ENCODE results near the gene KRTAP3-2. TPM values are rescaled to one million over a fixed set of nuclear protein-coding genes. Genes with fewer than 3 reads are reported as not detected.

Gene KRTAP3-2
- total RNA-seq, 1 donor from 2014 or later = not detected

DNA sequence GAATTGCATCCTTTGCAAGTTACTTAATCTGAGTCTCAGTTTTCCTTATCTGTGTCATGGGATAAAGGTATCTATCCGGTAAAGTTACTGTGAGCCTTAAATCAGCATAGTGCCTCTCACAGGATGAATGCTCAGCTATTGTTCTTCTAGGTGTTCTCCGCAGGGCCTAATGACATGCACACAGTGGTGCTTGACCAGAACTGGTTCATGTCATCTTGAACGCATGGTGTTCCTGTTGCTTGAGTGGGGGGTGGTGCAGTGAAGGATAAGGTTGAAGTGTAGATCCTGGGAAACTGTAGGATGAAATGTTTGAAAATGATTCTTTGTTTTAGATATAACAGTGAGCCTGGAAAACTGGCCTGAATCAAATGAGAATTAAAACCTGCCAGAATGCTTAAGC is 19.6 kb downstream of the KRTAP3-2 start:
- DNase-seq (ENCODE audit: missing footprints) (no peak), ATAC-seq (no peak)
- intact Hi-C loops (cut with DNase I) = no loop called here

DNA sequence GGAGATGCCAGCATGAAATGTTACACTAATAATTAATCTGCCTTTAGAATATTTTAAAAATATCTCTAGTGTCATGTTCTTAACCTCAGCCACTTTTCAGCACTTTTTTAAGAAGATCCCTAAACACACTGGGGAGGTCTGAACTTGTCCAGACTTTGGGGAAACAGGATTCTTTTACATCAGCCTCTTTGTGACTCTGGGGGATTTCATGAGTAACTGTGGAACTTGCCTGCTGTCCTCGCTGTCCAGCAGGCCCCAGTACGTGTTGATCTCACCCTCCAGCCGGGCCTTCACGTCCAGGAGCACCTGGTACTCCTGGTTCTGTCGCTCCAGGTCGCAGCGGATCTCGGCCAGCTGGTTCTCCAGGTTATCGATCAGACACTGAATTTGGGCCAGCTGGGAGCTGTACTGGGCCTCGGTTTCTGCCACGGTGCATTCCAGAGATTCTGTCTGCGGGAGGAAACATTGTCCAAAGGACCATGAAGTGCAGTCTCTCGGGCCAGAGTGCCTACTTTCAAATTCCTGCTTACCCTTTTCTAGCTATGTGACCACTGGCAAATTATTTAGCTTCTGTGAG is 21.0 kb downstream of the KRTAP3-2 start:
- intact Hi-C loops (cut with DNase I) = no loop called here
- ATAC-seq = no peak
- no peak for DNase-seq (ENCODE audit: missing footprints)

DNA sequence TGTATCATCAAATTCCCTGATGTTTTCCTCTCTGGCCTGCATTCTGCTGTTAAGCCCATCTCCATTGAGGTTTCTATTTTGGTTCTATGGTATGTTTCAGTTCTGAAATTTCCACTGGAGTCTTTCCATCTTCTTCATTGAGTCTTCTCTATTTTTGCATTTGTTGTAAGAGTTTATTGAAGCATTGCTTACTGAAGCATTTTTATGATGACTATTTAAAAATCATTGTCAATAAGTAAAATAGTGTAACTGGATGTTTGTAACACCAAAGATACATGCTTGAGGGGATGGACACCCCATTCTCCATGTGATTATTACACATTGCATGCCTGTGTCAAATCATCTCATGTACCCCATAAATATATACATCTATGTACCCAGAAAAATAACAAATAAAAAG is 24.2 kb downstream of the KRTAP3-2 start:
- intact Hi-C loops (cut with DNase I) = no loop called here
- DNase-seq (ENCODE audit: missing footprints) = no peak
- ATAC-seq = no peak

DNA sequence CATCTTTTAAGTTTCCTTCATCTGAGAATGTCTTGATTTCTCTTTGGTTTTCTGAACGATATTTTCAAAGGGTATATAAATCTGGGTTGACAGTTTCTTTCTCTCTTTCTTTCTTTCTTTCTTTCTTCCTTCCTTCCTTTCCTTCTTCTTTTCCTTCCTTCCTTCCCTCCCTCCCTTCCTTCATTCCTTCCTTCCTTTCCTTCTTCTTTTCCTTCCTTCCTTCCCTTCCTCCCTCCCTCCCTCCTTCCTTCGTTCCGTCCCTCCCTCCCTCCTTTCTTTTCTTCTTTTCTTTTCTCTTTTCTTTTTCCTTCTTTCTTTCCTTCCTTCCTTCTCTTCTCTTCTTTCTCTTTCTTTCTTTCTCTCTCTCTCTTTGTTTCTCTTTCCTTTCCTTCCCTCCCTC is 25.3 kb downstream of the KRTAP3-2 start:
- DNase-seq (ENCODE audit: missing footprints) = no peak
- intact Hi-C loops (cut with DNase I) = no loop called here
- ATAC-seq = no peak

DNA sequence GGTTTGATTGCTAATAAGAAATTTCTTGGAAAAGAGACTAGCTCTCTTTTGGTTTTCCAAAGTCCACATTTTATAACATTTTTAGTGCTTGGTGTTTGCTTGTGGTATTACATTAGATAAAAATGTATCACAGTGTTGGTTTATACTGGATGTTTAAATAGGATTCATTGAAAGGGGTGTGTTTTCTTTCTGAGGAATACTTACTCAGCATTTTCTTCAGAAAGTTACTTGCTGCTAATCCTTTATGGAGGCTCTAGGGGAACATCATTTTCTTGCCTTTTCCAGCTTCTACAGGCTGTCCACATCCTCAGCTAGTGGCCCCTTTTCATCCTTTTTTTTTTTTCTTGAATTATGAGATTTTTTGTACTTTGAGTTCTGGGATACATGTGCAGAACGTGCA is 32.1 kb downstream of the KRTAP3-2 start:
- intact Hi-C loops (cut with DNase I) = no loop called here
- DNase-seq (ENCODE audit: missing footprints) = no peak
- no peak for ATAC-seq

DNA sequence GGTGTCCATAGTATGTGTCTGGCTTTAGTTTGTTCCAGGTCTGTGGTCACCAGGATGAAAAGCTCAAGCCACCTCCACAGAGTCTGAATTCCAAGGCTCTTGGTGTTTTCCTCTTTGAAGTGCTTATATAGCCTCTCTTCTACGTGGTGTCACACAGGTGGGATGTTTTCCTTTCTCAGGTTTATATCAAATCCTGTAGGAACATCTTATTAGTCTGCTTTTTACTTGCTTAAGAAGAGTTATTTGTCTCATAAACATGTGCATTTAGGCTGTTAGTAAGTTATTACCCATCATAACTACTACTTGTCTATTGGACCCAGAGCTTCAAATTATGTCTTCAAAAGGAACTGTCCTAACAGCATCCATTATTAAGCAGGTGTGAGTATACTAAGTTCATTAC is 32.9 kb downstream of the KRTAP3-2 start, which contains the start of gene KRT39:
TSS of gene KRT39 (minus strand) at position 101 of the 400 bp plus-strand sequence. CDS start at position 9, 92 bp downstream.
- intact Hi-C loops (cut with DNase I) = no loop called here
- DNase-seq (ENCODE audit: missing footprints) = no peak

DNA sequence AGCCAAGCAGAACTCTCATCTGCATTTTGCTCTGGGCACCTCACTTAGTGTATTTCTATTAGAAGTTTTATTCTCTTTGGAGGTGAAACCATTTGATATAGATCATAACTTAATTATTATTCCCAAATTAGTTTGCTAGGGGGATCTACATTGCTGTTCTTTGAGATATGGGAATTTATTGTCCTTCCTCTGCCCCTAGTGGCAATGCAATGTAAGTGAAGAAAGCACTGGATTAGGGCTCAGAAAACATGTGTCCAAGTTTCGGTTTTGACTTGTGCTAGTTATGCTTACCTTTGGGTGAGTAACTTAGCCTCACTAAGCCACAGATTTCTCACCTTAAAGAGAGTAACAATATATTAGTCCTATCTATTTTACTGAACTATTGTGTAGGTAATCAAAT is 35.9 kb downstream of the KRTAP3-2 start:
- DNase-seq (ENCODE audit: missing footprints) = no peak
- no peak for ATAC-seq
- intact Hi-C loops (cut with DNase I) = no loop called here

More for the DNA sequence above, 32.9 kb downstream of the KRTAP3-2 start, which contains the start of gene KRT39:
- no peak for ATAC-seq

DNA sequence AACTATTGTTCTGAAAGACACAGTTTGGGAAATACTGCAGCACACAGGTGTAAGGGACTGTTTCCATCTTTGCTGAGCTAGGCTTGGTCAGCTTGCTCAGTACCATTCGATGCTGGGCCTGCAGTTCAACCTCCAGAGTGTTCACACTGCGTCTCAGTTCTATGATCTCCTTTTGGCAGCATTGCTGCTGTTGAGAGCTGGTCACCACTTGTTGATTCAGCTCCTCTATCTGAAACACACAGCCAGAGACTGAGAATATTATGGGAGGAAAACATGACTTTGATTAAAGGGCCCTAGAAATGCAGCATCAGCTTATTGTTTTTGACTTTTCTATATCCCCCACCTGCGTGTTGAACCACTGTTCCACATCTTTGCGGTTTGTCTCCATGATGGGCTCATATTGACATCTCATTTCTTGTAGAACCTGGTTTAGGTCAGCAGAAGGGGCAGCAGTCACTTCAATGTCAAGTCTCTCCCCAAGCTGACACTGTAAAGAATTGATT is 37.6 kb downstream of the KRTAP3-2 start:
- intact Hi-C loops (cut with DNase I) = no loop called here
- DNase-seq (ENCODE audit: missing footprints) (no peak), ATAC-seq (no peak)

DNA sequence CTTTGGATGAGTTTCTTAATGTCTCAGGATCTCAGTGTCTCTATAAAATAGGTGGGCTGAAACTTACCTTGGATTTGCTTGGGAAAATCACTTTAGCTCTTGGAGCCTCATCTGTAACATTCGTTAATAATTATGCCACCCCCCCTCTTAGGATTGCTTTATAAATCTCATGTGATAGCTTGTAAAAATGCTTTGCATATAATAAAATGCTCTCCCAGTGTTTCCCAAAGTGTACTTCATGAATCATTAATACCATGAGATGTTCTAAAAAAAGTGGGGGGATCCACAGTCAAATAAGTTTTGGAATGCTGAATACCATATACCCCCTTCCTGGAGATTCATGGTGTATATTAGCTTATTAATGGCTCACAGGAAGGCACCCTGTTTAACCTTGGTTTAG is 38.1 kb downstream of the KRTAP3-2 start:
- intact Hi-C loops (cut with DNase I) = no loop called here
- DNase-seq (ENCODE audit: missing footprints) (no peak), ATAC-seq (no peak)

DNA sequence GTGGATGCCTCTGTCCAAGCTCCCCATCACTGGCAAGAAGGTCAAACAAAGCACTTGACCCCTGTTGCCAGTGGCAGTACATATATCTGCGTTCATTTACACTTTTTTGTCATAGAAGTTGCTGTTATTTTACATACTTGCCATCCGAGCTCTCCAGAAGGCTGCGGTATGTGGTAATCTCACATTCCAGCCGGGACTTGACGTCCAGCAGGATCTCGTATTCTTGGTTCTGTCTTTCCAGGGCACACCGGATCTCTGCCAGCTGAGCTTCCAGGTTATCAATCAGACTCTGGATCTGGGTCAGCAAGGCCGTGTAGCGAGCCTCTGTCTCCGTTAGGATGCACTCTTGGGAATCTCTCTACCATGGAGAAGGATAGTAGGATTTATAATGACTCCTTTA is 39.6 kb downstream of the KRTAP3-2 start:
- no peak for DNase-seq (ENCODE audit: missing footprints)
- no peak for ATAC-seq
- intact Hi-C loops (cut with DNase I) = no loop called here

DNA sequence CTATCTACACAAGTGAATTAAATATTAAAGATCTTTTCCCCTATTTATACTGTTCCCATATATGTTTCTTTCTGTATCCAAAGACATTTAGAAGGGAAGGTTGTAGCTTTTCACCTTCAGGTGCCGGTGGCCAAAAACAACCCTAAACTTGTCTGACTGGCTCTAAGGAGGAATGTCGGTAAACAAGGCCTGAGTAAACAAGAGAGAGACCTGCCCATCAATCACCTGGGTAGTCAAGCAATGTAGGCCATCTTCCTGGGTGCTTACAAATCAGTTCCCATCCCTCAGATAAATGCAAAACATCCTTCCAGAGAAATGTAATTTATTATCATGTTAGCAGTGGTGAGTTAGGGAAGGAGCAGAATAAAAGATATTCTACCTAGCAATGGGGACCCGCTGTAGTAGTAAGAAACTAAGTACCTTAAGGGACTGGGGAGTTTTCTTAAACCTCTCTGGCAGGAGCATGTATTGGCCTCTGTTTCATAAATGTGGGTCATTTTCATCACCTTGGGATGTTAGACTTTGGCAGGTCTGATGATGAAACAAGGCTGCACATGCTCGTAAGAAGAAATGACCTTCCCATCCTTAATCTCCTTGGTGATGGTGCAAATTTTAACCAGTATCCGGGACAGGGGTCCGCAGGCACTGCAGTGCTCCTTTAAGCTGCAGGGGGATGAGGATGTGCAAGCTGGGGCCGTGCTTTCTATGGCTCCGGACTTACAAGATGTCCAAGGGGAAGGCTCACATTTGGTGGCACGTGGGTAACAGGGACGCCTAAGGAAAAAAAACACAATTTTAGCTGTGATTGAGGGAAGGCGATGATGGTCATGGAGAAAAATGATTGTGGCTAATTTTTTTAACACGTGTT is 41.4 kb downstream of the KRTAP3-2 start:
- no peak for ATAC-seq
- DNase-seq (ENCODE audit: missing footprints) = no peak
- intact Hi-C loops (cut with DNase I) = no loop called here

DNA sequence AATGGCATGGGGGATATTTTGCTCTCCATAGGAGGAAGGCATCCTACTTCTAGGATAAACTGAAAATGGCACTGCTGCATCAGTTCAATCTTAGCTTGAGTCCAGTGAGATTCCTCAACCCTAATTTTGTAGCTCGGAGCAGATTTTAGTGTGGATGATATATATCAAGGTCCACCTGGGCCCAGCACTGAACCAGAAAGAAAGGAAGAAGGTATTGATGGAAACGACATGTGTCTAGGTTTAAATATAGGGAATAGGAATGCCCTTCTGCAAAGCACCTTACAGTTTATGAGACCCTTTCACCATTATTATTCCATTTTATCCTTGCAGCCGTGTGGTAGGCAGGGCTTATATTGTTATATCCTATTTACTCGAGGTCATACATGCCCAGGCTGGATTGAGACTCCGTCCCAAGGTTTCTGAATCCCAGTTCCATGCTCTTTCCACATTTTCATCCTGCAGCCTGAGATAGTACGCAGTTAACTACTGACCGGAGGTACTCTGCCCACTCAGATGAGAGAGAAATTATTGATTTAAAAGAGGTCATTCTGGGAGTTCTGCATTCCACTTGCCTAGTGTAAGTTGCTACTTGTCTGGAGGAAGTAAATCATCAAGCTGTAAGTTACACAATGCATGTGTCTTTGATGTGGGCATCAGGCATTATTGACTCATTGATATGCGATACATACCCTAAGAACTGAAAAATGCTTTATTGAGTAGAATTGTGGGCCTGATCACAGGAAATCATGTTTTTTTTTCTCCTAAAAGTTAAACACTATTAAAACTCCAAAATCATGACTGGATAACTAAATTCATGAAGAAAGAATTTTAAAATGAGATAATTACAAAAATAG is 43.1 kb downstream of the KRTAP3-2 start:
- ATAC-seq (no peak), DNase-seq (ENCODE audit: missing footprints) (no peak)
- intact Hi-C loops (cut with DNase I) = no loop called here

DNA sequence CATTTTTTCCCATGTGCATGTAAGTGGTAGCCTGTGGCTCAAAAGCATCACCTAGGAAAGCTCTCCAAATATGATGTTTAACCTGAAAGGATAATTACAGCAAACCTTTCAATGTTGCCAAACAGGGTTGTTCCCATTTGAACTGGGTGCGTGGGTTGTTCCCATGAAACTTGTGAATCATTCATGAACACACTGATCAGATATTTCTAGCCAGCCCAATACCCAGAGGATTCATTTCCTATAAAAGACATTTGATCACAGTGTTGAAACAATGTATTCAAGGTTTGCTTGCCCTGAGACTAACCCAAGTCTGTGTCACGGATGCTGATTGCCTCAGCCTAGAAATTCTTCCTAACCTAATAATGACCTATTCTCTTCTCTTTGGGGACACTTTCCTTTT is 45.8 kb downstream of the KRTAP3-2 start:
- no peak for ATAC-seq
- intact Hi-C loops (cut with DNase I) = no loop called here

DNA sequence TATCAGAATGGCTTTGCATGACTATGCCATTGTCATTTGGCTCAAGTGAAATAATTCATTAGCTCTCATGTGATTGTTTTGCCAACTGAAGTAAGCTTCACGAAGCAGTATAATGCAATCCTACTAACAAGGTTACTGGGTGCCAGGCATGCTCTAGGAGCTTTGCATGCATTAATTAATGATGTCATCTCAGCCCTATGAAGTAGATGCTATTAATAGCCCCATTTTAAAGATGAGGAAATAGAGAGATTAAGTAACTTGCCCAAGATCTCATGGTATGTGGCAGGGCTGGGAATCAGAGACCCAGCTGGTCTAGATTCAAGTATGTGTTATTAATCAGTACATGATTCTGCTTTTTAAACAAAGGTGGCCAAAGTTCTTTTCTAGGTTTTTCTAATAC is 47.0 kb downstream of the KRTAP3-2 start:
- no peak for DNase-seq (ENCODE audit: missing footprints)
- ATAC-seq = no peak
- intact Hi-C loops (cut with DNase I) = no loop called here

More for the DNA sequence above, 45.8 kb downstream of the KRTAP3-2 start:
- DNase-seq (ENCODE audit: missing footprints) = no peak

DNA sequence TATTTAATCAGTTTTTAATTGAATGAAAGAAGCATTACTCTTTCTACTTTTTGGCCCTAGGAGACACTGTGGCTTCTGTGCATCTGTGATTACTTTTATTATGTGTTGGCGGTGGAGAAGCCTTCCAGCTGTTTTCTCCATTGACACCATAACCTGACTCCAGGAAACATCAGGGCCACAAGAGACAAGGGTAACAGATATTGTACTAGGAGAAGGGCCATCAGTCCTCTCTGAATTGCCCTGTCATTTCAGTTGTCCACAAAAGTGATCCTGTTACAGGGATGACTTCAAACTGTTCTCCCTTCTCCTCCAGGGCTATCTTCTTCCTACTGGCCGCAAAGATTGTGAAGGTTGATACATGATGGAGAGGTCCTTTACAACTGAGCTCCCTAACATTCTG is 47.6 kb downstream of the KRTAP3-2 start:
- intact Hi-C loops (cut with DNase I) = no loop called here
- ATAC-seq = no peak
- DNase-seq (ENCODE audit: missing footprints) = no peak

DNA sequence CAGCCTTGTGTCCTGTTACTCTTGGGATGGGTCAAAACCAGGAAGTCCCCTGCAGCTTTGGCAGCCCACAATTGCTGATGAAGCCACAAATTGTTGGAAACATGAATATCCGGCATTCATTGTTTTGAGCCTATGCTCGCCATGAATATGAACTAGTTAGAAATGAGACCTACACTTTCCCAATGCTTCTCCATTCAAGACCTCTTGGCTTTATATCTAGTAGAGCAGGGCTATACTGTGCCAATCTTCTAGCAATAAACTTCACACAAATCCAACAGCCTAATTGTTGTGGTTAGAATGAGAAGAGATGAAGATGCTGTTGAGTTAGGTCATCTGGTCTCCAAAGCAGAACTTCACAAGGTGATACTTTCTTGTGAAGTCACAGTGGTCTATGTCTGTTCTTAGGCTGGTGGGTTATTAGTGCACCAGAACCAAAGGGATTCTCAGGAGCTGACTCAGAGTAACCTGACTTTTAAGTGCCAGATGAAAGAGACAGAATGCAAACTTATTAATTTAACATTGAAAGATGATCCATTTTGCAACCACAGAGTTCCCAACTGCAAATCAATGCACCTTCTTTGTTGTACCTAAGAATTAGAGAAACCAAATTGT is 48.6 kb downstream of the KRTAP3-2 start:
- intact Hi-C loops (cut with DNase I) = no loop called here
- ATAC-seq = no peak
- no peak for DNase-seq (ENCODE audit: missing footprints)

DNA sequence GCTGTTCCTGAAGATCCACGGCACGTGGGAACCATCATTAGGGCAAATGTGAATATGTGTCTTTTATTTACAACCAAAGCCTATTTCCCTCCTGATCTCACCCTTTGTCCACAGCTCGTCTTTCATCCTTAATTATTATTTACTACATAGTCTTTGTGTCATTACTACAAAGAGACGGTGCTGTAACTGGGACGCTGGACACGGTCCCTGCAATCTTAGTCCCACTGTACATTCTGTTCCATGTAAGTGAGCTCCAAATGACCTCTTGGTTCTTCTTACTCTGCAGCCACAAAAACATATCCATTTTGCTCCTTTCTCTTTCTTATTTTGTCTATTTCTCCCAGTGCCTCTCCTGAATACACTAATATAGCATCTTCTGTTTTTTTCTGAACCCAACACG is 49.5 kb downstream of the KRTAP3-2 start:
- no peak for ATAC-seq
- no peak for DNase-seq (ENCODE audit: missing footprints)
- intact Hi-C loops (cut with DNase I) = no loop called here

DNA sequence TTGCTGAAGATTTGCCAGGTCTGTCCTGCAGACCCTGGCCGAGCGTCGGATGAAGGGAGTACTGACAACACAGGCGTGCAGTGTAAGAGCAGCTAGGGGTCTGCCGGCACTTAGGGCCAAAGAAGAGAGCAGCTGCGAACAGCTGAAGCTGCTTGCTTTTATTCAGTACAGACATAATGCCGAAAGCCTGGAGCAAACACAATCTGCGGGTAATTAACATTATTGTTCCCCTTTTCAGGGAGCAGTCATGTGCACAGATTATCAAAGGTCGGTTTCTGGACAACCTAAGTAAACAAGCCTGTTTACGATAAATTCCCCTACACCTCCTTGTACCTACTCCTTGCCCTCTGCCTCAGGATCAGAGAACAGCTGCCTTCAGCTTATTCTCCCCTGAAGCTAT is 50.3 kb downstream of the KRTAP3-2 start:
- ATAC-seq = no peak
- no peak for DNase-seq (ENCODE audit: missing footprints)
- intact Hi-C loops (cut with DNase I) = no loop called here
